HEK293 (cell line): ENCODE measurements around the gene KRTAP4-7.
A peak's percentile ranks its signal among the peaks of the same experiment; 100 is the strongest.
"Not testable (repeated sequence)": the region's sequence is repeated elsewhere in the genome, so short reads cannot be mapped to it uniquely, and the experiment has no call there.

Experiments
- CTCF ChIA-PET: fragments of 350-600 bp; formaldehyde crosslinking; extraction: SDS; loops from one replicate; lab custom pipeline; 2021; ENCODE audit warnings: antibody characterized with exemption; lab: Yijun Ruan, JAX
- POLR2A ChIA-PET: fragments of 300-600 bp; formaldehyde crosslinking; extraction: SDS; loops from one replicate; lab custom pipeline; 2020; ENCODE audit warnings: antibody characterized with exemption, inconsistent platforms; lab: Yijun Ruan, JAX
- H3K27ac ChIP-seq: fragments of 200-500 bp; sonication (Bioruptor generic); 2 replicates; pipeline ENCODE4 v1.5.1; 2014; ENCODE audit warnings: low read depth, low read length, control low read depth, inconsistent platforms; ENCODE audit errors: extremely low read depth
- H3K36me3 ChIP-seq, 2 experiments: fragments of 200-500 bp in 1 of 2; sonication (Bioruptor generic) in 1 of 2; 1 replicate in 1 of 2; 2 replicates in 1 of 2; pipeline ENCODE4 v1.5.1; 2014 to 2017; ENCODE audit warnings: inconsistent platforms in 2 of 2, low read length in 2 of 2; ENCODE audit not compliant: control insufficient read depth in 2 of 2, insufficient read depth in 1 of 2
- H3K4me1 ChIP-seq: fragments of 200-500 bp; sonication (Bioruptor generic); 2 replicates; pipeline ENCODE4 v1.5.1; 2014; ENCODE audit warnings: mild to moderate bottlenecking, low read length, inconsistent platforms; ENCODE audit not compliant: control insufficient read depth, insufficient read depth
- H3K4me3 ChIP-seq: 2 replicates; pipeline ENCODE4 v1.5.1; 2011; ENCODE audit warnings: low read depth, mild to moderate bottlenecking, control low read depth, low read length, moderate library complexity
- H3K9me3 ChIP-seq: fragments of 200-500 bp; sonication (Bioruptor generic); 2 replicates; pipeline ENCODE4 v1.5.1; 2014; ENCODE audit warnings: low read depth, low read length, inconsistent platforms; ENCODE audit not compliant: control insufficient read depth, insufficient read depth
- ELK4 ChIP-seq: IDR thresholded peaks from 2 replicates; pipeline ENCODE4 v1.6.1; 2011; ENCODE audit warnings: mild to moderate bottlenecking, low read depth, low read length, borderline replicate concordance
- KLF1 ChIP-seq: fragments of 450-650 bp; formaldehyde crosslinking; IDR thresholded peaks from 2 replicates; pipeline ENCODE4 v1.5.1; 2016; ENCODE audit warnings: missing biosample characterization, missing genetic modification characterization
- ZBTB10 ChIP-seq: fragments of 450-650 bp; formaldehyde crosslinking; IDR thresholded peaks from 2 replicates; pipeline ENCODE4 v1.5.1; 2016; ENCODE audit warnings: missing biosample characterization, missing genetic modification characterization
- ZFP3 ChIP-seq: fragments of 450-650 bp; formaldehyde crosslinking; IDR thresholded peaks from 2 replicates; pipeline ENCODE4 v1.5.1; 2016; ENCODE audit warnings: low read depth, missing biosample characterization, missing genetic modification characterization
- ZNF184 ChIP-seq: fragments of 450-650 bp; IDR thresholded peaks from 2 replicates; pipeline ENCODE4 v1.5.1; 2018; ENCODE audit warnings: missing biosample characterization, mild to moderate bottlenecking, missing genetic modification characterization
- ZNF221 ChIP-seq: fragments of 450-650 bp; formaldehyde crosslinking; IDR thresholded peaks from 2 replicates; pipeline ENCODE4 v1.5.1; 2017; ENCODE audit warnings: missing biosample characterization, missing genetic modification characterization, borderline replicate concordance
- ZNF266 ChIP-seq: fragments of 450-650 bp; formaldehyde crosslinking; IDR thresholded peaks from 2 replicates; pipeline ENCODE4 v1.5.1; 2016; ENCODE audit warnings: missing biosample characterization, missing genetic modification characterization, low read depth
- ZNF280D ChIP-seq: fragments of 450-650 bp; formaldehyde crosslinking; IDR thresholded peaks from 2 replicates; pipeline ENCODE4 v1.5.1; 2016; ENCODE audit warnings: missing biosample characterization, missing genetic modification characterization
- ZNF404 ChIP-seq: fragments of 450-650 bp; formaldehyde crosslinking; IDR thresholded peaks from 2 replicates; pipeline ENCODE4 v1.5.1; 2017; ENCODE audit warnings: missing biosample characterization, missing genetic modification characterization
- ZNF423 ChIP-seq: fragments of 450-650 bp; formaldehyde crosslinking; IDR thresholded peaks from 2 replicates; pipeline ENCODE4 v1.5.1; 2016; ENCODE audit warnings: missing biosample characterization, missing genetic modification characterization
- ZNF473 ChIP-seq: fragments of 450-650 bp; formaldehyde crosslinking; IDR thresholded peaks from 2 replicates; pipeline ENCODE4 v1.5.1; 2017; ENCODE audit warnings: missing biosample characterization, missing genetic modification characterization
- ZNF513 ChIP-seq: fragments of 450-650 bp; IDR thresholded peaks from 2 replicates; pipeline ENCODE4 v1.5.1; 2018; ENCODE audit warnings: missing biosample characterization, missing genetic modification characterization
- ZNF521 ChIP-seq: fragments of 450-650 bp; formaldehyde crosslinking; IDR thresholded peaks from 2 replicates; pipeline ENCODE4 v1.5.1; 2017; ENCODE audit warnings: missing biosample characterization, mild to moderate bottlenecking, missing genetic modification characterization
- ZNF571 ChIP-seq: fragments of 450-650 bp; formaldehyde crosslinking; IDR thresholded peaks from 2 replicates; pipeline ENCODE4 v1.5.0; 2017; ENCODE audit warnings: missing biosample characterization, missing genetic modification characterization
- ZNF596 ChIP-seq: fragments of 450-650 bp; IDR thresholded peaks from 2 replicates; pipeline ENCODE4 v1.5.0; 2018; ENCODE audit warnings: missing biosample characterization, mild to moderate bottlenecking, missing genetic modification characterization, moderate library complexity
- ZNF600 ChIP-seq: fragments of 450-650 bp; formaldehyde crosslinking; IDR thresholded peaks from 2 replicates; pipeline ENCODE4 v1.5.1; 2016; ENCODE audit warnings: missing biosample characterization, missing genetic modification characterization
- ZNF624 ChIP-seq: fragments of 450-650 bp; formaldehyde crosslinking; IDR thresholded peaks from 2 replicates; pipeline ENCODE4 v1.5.1; 2017; ENCODE audit warnings: missing biosample characterization, missing genetic modification characterization
- ZNF677 ChIP-seq: fragments of 450-650 bp; IDR thresholded peaks from 2 replicates; pipeline ENCODE4 v1.5.0; 2018; ENCODE audit warnings: missing biosample characterization, mild to moderate bottlenecking, missing genetic modification characterization, moderate library complexity
- ZNF76 ChIP-seq: fragments of 450-650 bp; formaldehyde crosslinking; IDR thresholded peaks from 2 replicates; pipeline ENCODE4; 2016; ENCODE audit warnings: low read depth, missing biosample characterization, missing genetic modification characterization, borderline replicate concordance
- ZNF768 ChIP-seq: fragments of 450-650 bp; formaldehyde crosslinking; IDR thresholded peaks from 2 replicates; pipeline ENCODE4 v1.5.1; 2018; ENCODE audit warnings: missing biosample characterization, mild to moderate bottlenecking, missing genetic modification characterization

The KRTAP4-7 gene

GRCh38 chr17:41118721-41119120 is 34.8 kb downstream of the KRTAP4-7 start (continued):
- no peak for TF ChIP-seq ZNF571 (tag by site-specific recombination)
- TF ChIP-seq ZNF184 (tag by site-specific recombination): no peak
- no peak for TF ChIP-seq ZNF521 (tag by site-specific recombination)

- not testable (repeated sequence) for H3K4me3 ChIP-seq, H3K36me3 ChIP-seq, H3K27ac ChIP-seq
- TF ChIP-seq ZFP3 (tag by site-specific recombination): 0 out of 2 replicates have a peak, but pooled peaks have one; percentile 14
- TF ChIP-seq, all 188 proteins: peak for 1; not testable (repeated sequence) for 187
- POLR2A ChIA-PET, H3K9me3 ChIP-seq, CTCF ChIA-PET, H3K4me1 ChIP-seq: not testable (repeated sequence)
Measured at GRCh38 chr17:41119696-41120690, 36.0 kb downstream of the KRTAP4-7 start.

GRCh38 chr17:41121742-41122141 is 37.8 kb downstream of the KRTAP4-7 start:
- ChIA-PET POLR2A (no interaction called here), CTCF (no interaction called here)
- H3K27ac ChIP-seq: no peak overlapping the region
- H3K9me3 ChIP-seq: no peaks in the 10 kb centered on the region; the same call in 1 of the 2 replicates
- no peaks in the 10 kb centered on the region for H3K4me1 ChIP-seq
- H3K36me3 ChIP-seq: no peaks in the 10 kb centered on the region
- no peak for TF ChIP-seq KLF1 (tag by site-specific recombination)
- TF ChIP-seq ZNF768 (tag by site-specific recombination): no peak
- TF ChIP-seq ZNF677 (tag by site-specific recombination): no peak
- no peak for TF ChIP-seq ZBTB10 (tag by site-specific recombination)
- no peak for TF ChIP-seq ZNF423 (tag by site-specific recombination)
- no peak for TF ChIP-seq ZNF266
- TF ChIP-seq ZNF513: no peak
- no peak for TF ChIP-seq ZNF404
- TF ChIP-seq ZNF624 (tag by site-specific recombination): no peak
- no peak for TF ChIP-seq ZNF221 (tag by site-specific recombination)
- TF ChIP-seq ZNF76: no peak
- TF ChIP-seq ELK4: no peak
- no peak for TF ChIP-seq ZNF600
- TF ChIP-seq ZNF596 (tag by site-specific recombination): no peak
- no peak for TF ChIP-seq ZNF280D (tag by site-specific recombination)
- no peak for TF ChIP-seq ZNF473 (tag by site-specific recombination)
- TF ChIP-seq, all 188 proteins: peak for 0
- H3K4me3 ChIP-seq: no peak overlapping the region
